ELF-1 (cell line): ENCODE results near the gene FDX2.

ENCODE experiments used
- DNase-seq: peaks from one replicate; pipeline ENCODE4 v3.0.0-alpha.2; 2016; ENCODE audit warnings: low read depth, low spot score

The FDX2 gene

DNA sequence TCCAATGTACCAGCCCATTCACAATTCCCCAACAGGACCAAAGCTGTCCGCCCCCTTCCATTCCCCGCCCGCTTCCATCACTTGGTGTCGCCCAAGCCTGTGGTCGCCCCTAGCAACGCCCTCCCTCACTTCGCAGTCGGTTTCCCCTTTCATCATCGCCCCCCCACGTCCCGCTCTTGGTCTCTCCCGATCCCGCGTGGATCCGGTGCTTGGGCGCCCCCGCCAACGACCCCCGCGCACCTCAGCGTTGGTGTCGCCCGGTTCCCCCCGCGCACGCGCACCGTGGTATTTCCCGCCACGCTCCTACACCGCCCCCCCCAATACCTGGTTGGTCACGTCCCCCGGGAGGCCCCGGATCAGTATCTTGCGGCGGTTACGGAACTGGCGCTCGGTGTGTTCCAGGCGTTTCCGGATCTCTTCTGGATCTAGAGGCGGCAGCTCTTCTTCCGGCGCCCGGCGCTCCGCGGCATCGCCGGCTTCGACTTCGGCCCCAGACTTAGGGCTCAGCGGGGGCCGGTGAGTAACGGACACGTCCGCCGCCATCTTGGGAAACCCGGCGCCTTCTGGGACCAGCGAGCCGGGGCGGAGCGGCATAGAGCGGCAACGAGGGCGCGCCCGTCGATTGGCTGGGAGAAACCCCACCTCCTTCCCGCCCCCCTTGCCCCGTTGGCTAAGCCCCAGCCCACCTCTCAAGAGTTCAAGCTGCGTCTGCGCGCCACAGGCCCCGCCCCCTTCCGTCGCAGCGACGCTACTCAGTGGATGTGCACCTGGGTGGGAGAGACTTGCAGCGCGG is 17.3 kb upstream of the FDX2 start, which contains the start of gene RAVER1:
Gene RAVER1 (minus strand): TSS at position 565 of the 793 bp plus-strand sequence. CDS start 22 bp downstream, at position 543.
- peak; percentile 96 for DNase-seq

DNA sequence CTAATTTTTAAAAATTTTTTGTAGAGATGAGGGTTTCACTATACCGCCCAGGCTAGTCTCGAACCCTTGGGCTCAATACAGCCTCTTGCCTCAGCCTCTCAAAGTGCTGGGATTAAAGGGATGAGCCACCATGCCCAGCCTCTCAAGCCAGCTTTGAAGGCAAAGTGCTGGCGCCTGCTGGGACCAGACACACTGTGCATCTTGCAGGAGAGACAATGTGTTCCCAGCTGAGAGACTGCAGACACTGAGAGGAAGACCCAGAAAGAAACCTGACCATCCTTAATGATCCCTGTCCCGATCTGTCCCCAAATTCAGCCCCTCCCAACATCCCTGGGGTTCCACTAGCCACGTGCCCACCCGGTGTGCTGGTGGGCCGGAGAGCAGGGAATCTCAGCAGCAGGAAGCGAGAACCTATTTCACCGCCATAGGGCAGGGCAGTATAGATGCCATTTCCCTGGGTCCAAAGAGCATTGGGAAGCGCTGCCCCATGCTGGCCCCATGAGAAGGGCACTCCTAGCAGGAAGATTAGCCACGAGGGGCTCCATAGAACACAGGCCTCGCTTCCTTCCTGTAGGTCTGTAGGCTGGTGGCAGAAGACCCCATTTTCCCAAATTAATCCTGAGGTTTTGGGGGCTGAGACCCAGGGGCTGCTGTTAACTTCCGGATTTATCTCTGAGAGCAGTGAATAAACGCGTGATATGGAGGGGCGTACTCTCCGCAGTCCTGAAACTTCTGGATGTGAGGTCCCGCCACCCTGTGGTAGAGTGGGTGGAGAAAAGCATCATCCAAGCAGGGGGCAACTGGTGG is 16.5 kb upstream of the FDX2 start:
- DNase-seq, result no peak

DNA sequence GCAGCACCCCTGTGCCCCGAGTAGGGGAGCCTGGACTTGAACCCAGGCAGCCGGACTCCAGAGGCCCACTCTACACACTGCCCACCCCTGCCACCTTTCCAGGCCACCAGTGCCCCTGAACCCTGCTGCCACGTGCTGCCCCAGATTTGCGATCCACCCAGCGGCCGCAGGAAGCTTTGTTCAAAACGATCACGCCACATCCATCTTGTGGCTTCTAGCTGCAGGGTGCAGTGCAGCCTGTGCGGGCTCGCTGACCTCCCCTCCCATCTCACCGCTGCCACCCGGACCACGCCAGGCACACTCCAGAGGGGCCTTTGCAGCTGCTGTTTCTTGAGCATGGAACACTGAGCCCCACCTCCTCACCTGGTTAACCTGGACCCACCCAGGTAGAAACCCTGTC is 13.7 kb upstream of the FDX2 start:
- no peak for DNase-seq

DNA sequence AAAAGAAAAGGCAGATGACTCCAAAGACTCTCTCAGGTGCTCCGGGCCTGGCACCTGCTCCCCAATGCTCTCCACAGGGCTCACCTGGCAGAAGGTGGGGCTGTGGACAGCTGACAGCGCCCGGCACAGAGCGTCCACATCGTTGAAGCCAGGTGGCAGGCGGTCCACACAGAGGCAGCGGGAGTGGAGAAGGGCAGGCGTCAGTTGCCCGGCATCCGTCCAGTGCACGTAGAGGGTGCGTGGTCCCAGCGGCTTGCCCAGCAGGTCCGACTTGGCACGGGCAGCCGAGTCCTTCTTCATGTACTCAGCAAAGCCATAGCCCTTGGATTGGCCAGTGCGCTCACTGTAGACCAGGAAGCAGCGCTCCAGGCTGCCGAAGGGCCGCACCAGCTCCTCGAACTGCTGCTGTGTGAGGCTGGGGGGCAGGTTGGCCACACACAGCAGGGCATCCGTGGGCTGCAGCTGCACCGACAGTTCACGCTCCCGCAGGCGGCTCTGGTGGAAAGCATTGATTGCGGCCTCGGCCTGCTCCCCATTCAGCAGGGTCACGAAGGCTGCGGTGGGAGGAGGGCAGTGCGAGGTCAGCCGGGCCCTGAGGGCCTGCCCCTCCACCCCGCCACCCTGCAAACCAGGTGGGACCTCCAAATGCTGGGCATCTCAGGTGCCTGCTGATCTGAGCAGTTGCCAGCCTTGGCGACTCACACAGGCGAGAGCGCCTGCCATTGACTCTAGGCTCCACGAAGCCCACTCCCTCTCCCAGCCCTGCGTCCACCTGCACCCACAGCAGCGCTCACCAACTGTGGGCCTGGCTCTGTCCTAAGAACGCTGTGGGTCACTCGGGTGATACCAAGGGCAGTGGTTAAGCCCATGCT is 13.0 kb upstream of the FDX2 start:
- DNase-seq, result no peak

DNA sequence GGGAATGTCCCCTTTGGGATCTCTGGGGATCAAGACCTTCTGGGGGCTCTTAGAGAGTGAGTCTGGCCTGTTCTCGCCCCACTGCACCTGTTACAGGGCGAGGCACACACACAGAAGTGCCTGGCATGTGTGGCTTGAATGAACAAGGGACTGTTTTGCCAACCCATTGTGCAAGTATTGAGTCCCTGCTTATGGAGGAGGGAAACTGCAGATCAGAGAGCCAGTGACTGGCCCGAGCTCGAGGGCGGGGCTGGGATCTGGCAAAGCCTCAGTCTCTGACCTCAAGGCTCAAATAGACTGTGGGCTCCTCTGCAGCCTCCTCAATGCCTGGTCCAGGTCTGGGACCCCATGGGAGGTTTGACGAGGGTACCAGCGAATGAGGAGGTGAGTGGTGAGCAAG is 12.0 kb upstream of the FDX2 start:
- no peak for DNase-seq

DNA sequence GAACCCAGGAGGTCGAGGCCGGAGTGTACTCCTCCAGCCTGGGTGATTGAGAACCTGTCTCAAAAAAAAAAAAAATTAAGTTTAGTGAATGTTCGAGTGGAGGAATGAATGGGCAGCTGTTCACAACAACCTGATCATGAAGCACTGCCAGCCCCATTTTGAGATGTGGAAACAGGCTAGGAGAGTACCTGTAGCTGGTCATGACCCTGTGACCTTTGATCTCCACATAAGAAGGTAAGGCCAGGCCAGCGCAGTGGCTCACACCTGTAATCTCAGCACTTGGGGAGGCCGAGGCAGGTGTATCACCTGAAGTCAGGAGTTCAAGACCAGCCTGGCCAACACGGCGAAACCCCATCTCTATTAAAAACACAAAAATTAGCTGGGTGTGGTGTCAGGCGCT is 9.9 kb upstream of the FDX2 start:
- DNase-seq, result no peak

DNA sequence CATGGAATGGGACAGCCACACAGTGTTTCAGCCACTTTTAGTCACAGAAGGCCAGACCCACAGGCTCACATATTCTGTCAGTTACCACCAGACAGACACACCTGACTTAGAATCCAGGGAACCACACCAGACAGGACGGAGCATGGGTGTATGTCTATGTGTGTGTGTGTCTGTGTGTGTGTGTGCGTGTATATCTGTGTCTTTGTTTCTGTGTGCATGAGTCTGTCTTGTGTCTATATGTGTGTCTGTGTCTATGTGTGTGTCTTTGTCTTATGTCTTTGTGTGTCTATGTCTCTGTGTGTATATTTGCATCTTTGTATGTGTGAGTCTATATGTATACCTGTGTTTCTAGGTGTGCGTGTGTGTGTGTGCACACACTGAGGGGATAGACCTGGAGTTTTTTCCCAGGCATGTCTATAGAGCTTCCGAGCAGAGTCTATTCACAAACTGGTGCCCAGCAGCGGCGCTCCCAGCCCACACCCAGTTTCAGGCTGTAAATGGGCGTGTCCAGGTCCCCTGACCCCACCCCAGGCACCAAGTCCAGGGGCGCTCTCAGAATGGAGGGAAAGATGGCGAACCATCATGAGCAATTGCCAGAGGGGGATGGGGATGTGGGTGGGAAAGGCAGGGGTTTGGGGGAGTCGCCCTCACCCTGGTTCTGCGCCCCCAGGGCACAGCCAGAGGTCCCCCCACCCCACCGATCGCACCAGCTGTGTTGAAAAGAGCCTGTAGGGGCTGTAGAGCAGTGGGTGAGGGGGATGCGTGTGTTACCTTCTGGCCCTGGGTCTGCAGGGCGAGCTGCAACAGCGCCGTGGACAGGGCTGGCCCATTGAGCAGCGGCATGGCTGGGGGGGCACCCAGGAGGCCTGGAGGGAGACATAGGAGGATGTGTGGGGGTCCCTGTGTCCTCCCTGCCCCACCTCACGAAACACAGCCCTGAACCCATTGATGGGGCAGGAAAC is 6.3 kb upstream of the FDX2 start:
- no peak for DNase-seq

DNA sequence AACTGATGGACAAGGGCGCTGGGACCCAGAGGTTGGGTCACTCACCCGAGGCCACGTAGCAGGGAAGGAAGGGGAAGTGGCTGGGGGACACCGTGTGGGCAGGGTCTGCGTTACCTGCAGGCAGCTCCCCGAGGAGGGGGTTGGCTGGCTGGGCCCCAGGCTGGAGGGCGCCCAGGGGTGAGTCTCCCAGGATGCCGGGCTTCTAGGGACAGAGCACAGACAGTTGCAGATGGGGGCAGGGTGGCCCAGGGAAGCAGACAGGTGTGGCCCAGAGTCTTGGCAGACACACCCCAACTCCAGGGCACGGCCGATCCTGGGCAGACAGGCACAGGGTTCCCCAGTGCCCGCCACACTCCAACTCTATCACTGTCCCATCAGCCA is 5.6 kb upstream of the FDX2 start:
- no peak for DNase-seq

DNA sequence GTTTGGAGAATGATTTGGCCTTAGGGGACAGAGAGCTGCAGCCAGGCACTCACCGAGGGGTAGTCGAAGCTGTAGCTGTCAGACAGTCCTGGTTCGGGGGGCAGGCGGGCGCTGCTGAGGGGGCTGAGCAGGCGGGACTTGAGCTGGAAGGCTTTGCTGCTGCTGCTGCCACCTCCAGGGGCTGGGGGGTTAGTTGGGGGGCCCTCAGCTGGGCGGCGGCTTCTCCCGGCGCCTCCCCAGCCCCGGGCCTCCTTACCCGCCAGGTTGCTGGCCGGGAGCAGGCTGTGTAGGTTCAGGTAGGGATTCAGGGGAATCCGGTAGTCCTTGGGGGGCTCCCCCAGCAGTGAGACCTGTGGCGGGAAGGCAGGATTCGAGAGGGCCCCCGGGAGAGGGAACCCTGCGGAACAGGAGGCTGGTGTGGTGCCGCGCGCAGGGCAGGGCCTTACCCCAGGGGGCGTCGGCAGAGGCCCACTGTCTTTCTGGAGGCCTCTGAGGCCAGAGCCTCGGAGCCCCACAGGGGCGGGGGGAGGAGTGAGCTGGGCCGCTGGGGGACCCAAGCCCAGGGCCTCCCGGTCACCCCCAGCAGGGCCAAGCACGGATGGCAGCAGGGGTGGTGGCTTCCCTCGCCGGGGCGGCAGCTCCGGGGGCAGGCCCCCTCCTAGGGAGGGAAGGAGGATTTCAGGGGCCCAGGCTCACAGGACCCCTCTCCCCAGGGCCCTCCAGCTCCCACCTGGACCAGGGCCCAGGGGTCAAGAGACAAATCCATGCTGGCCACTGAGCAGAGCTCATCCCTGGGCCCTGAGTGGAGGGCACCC is 5.0 kb upstream of the FDX2 start:
- DNase-seq, result no peak

DNA sequence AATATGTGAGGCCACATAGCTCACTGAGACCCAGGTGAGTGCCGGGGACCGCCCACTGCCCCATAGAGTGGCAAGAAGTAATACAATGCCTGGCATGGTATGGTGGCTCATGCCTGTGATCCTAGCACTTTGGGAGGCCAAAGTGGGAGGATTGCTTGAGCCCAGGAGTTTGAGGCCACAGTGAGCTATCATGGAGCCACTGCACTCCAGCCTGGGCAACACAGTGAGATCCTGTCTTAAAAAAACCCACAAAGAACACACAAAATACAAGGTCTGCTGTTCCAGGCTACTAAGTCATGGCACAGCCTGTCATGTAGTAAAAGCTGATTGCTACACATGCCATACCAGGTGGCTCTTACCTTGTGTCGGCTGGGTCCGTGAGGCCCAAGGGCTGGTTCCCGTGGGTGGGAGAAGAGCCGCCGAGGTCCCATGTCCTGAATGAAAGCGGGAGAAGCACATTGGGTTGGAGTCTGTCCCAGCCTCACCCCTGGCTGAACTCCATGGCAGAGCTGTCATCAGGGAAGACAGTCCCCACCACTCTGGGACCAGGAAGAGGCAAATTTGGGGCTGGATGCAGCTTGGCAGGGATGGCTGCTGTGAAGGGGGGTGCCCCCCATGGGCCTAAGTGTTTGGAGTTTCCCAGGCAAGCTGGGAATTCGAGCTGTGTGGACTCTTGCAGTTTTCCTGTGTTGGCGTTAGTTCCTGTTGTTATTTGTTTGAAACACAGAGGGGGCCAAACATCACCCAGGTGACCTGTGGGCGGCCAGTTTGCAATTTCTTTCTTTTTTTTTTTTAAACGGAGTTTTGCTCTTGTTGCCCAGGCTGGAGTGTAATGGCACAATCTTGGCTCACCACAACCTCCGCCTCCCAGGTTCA is 3.2 kb upstream of the FDX2 start:
- no peak for DNase-seq

DNA sequence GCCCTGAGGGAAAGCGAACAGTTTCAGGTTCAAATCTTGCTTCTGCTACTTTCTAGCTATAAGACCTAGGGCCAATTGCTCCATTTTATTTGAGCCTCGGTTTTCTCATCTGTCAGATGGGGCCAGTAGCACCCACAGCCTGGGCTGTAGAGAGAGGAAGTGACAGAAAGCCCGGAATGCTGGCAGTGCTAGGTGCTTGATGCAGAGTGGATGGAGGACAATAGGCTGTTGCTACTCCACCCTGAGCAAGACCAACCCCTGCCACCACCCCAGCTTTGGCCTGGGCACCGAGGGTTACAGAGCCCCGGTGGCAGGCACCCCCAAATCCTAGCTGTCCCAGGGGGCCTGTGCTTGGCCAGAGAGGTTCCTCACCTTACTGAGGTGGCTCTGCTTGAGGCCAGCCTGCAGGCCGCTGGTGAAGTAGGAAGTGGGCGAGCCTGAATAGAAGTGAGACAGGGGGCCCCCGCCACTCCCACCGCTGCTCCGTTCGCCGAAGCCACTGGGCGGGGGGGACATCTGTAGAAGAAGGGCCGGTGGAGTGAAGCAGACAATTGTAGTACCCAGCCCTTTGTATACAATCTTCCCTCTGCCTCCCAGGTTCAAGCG is 2.1 kb upstream of the FDX2 start:
- no peak for DNase-seq

DNA sequence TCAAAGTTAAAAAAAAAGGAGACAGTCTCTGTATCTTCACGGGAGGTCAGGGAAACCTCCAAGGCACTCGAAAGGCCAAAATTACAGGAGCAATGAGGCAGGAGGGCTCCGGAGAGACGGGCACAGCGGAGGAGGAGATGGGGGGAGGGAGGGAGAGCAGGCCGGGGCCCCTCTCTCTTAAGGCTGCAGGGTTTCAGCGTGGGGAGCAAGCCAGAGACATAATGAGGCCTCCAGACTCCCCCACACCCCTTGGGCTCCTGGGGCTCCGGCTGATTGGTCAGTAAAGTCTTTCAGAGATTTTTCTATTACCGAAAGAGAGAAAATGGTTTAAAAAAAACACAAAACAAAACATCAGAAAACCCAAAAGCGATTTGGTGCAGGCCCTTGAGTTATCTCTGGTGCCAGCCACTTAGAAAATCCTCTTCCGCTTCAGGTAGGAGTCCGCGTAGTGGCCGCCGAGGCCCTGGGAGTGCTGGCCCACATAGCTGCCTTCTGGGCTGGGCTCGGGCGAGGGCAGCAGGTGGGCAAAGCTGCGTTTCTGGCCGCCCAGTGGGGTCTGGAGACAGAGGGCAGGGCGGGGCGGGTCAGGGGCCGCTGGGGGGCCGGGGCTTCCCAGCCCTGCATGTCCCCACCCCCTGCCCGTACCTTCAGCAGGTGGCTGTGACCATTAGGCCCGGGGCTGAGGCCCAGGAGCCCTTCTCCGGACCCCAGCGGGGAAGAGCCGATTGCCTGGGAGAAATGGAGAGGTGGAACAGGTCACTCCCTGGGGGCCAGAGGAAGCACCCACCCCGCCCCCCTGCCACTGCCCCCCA is 1.4 kb upstream of the FDX2 start:
- no peak for DNase-seq

DNA sequence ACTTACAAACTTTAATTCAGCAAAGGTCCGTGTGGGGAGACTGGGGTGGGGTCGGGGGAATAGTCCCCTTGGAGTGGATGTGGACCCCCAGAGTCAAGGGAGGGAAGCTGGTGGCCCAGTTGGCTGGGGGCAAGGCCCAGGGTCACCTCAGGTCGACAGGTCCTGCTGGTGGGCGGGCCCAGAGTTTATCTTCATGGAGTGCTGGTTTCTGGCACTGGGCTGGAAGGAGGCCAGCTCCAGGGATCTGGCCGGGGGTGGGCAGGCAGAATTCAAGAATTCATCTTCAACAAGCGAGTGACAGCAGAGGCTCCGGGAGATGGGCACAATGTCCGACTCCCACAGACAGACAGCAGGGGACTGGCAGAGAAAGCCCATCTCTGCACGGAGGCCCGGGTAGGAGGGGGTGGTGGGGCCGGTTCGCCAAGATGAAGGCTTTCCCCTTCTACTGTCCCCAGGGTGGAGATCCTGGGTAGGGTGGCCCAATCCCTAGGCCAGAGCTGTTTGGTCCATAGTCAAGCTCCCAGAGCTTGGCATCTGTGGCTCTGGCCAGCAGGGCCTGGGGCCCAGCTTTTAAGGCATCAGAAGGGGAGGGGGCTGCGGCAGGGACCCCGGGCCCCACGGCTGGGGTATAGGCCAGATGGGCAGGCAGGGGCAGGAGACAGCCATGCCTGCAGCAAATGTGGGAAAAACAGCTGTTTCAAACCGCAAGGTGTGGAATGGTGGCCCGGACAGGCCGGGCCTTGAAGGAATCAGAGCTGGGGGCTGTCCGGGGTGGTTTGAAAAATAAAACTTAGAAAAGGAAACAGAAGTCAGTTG is 622 bp upstream of the FDX2 start:
- no peak for DNase-seq

DNA sequence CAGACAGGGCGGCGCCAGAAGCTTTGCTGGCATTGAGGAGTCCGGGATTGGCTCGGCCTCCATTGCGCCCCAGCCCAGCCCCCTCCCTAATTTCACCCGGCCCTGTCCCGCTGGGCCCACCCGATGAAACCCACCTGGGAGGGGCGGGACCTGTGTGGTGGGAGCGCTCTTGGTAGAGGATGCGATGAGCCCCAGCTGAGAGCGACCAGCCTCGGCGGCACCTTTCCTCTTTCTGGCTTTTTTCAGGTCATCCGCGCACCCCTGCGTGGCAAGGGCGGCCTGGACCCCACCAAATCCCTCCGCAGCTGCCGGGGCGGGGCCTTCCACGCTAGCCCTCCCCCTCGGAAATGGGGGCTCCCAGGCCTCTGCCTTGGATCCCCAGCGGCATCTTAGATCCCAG is 6.4 kb downstream of the FDX2 start, which contains the start of gene ZGLP1:
Gene ZGLP1 (minus strand): TSS at position 393 of the 400 bp plus-strand sequence.
- no peak for DNase-seq

DNA sequence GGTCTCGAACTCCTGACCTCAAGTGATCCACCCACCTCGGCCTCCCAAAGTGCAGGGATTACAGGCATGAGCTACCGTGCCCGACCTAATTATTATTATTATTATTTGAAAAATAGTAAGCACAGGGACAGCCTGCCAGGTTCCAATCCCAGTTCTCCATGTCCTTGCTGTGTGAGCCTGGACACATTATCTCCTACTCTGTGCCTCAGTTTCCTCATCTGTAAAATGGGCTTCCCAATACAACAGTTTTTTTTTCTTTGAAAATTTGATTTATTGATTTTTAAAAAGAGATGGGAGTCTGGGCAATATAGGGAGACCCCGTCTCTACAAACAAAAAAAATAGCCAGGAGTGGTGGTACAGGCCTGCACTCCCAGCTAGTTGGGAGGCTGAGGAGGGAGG is 9.5 kb downstream of the FDX2 start:
- DNase-seq, result no peak

DNA sequence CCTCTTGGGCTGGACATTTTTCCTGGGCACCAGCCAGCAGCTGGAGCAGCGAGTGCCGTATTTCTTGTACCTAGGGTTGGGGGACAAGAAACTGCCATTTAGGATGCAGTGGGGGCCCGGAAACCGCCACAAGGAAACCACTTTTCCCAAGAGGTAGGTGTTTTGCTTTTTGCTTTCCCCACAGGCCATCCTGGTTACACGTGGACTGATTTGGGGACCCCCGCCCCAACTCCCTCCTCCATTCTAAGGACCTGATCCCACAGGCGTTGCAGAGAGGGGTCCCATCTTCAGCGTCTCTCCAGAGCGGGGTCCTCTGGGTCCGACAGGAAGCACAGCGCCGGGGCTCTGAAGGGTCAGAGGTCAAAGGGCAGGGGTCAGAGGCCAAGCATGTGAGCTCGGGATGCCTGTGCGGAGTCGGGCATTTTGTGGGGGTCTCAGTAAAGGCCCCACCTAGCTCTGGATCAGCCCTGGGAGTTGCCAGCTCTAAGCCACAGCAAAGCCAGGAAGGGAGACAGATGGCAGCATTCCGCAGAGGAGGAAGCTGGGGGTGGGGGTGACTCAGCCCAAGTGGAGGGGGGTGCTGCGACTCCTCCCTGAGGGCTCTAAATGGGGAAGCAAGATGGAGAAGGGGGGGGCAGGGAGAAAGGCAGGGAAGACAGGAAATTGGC is 10.5 kb downstream of the FDX2 start:
- no peak for DNase-seq
